HEK293 (cell line): ENCODE measurements around the gene RAB11FIP3.

ENCODE experiments used
- BCL11A ChIP-seq: fragments of 450-650 bp; formaldehyde crosslinking; IDR thresholded peaks from 2 replicates; pipeline ENCODE4 v1.5.1; 2016; ENCODE audit warnings: low read depth, missing biosample characterization, missing genetic modification characterization
- CTCF ChIP-seq: fragments of 450-650 bp; formaldehyde crosslinking; IDR thresholded peaks from 2 replicates; pipeline ENCODE4 v1.5.1; 2016; ENCODE audit warnings: missing biosample characterization, missing genetic modification characterization
- PRDM1 ChIP-seq: fragments of 450-650 bp; formaldehyde crosslinking; IDR thresholded peaks from 2 replicates; pipeline ENCODE4; 2016; ENCODE audit warnings: missing biosample characterization, missing genetic modification characterization
- ZNF146 ChIP-seq: fragments of 450-650 bp; formaldehyde crosslinking; IDR thresholded peaks from 2 replicates; pipeline ENCODE4 v1.5.1; 2016; ENCODE audit warnings: missing biosample characterization, missing genetic modification characterization
- ZNF302 ChIP-seq: fragments of 450-650 bp; formaldehyde crosslinking; IDR thresholded peaks from 2 replicates; pipeline ENCODE4 v1.5.1; 2016; ENCODE audit warnings: missing biosample characterization, missing genetic modification characterization, low read depth
- ZNF398 ChIP-seq: fragments of 450-650 bp; formaldehyde crosslinking; IDR thresholded peaks from 2 replicates; pipeline ENCODE4 v1.5.1; 2017; ENCODE audit warnings: missing biosample characterization, missing genetic modification characterization
- ZNF600 ChIP-seq: fragments of 450-650 bp; formaldehyde crosslinking; IDR thresholded peaks from 2 replicates; pipeline ENCODE4 v1.5.1; 2016; ENCODE audit warnings: missing biosample characterization, missing genetic modification characterization
- ZXDB ChIP-seq: fragments of 450-650 bp; formaldehyde crosslinking; IDR thresholded peaks from 2 replicates; pipeline ENCODE4 v1.5.1; 2016; ENCODE audit warnings: missing biosample characterization, missing genetic modification characterization

- no peak for TF ChIP-seq BCL11A
- TF ChIP-seq CTCF = no peak
- TF ChIP-seq ZNF600 (tag by site-specific recombination) = peak; percentile 80
- TF ChIP-seq ZNF398 (tag by site-specific recombination) = no peak
- no peak for TF ChIP-seq ZXDB
- TF ChIP-seq PRDM1 = no peak
- no peak for TF ChIP-seq ZNF146 (tag by site-specific recombination)
- no peak for TF ChIP-seq ZNF302 (tag by site-specific recombination)
These were observed 97.1 kb downstream of the RAB11FIP3 start for GRCh38 chr16:522320-523096.
